K562 (cell line): ENCODE results near the gene CIAO2A. TPM values are rescaled to one million over a fixed set of nuclear protein-coding genes. Genes with fewer than 3 reads are reported as not detected.
A peak's percentile ranks its signal among the peaks of the same experiment; 100 is the strongest.

Source experiments
- ATF7 ChIP-seq: fragments of 450-650 bp; IDR thresholded peaks from 2 replicates; pipeline ENCODE4 v1.7.1; 2014; ENCODE audit warnings: mild to moderate bottlenecking, moderate library complexity
- CEBPB ChIP-seq: fragments of 450-650 bp; IDR thresholded peaks from 2 replicates; pipeline ENCODE4 v1.6.1; 2016; ENCODE audit warnings: missing genetic modification characterization, missing compliant biosample characterization
- CHD4 ChIP-seq: fragments of 200-600 bp; sonication (generic); IDR thresholded peaks from 3 replicates; pipeline ENCODE4 v1.6.1; 2012; ENCODE audit warnings: low read depth, mild to moderate bottlenecking, mixed read lengths, low read length, inconsistent platforms; ENCODE audit not compliant: insufficient read depth, insufficient replicate concordance, poor library complexity, severe bottlenecking
- ETV6 ChIP-seq, 3 experiments: fragments of 150-350 bp in 1 of 3; sonication (generic) in 1 of 3; formaldehyde crosslinking in 1 of 3; IDR thresholded peaks; 2 replicates each; pipeline versions ENCODE4 v1.6.1 to v1.8.0; 2014 to 2022; ENCODE audit warnings: borderline replicate concordance in 2 of 3, low read depth in 2 of 3, antibody characterized with exemption in 1 of 3, low read length in 1 of 3, mild to moderate bottlenecking in 1 of 3, missing genetic modification reagents in 1 of 3
- HLTF ChIP-seq: fragments of 450-650 bp; IDR thresholded peaks from 2 replicates; pipeline ENCODE4 v1.6.1; 2016
- KAT2B ChIP-seq: IDR thresholded peaks from one replicate; pipeline ENCODE4 v1.6.1; 2012; ENCODE audit warnings: low read depth, mild to moderate bottlenecking, control low read depth, inconsistent platforms, low read length, moderate library complexity
- KAT7 ChIP-seq: sonication (generic); formaldehyde crosslinking; IDR thresholded peaks from 2 replicates; pipeline ENCODE4 v1.8.0; 2022; ENCODE audit warnings: missing genetic modification reagents, mild to moderate bottlenecking, borderline replicate concordance
- KLF1 ChIP-seq: fragments of 450-650 bp; IDR thresholded peaks from 2 replicates; pipeline ENCODE4 v1.6.1; 2016; ENCODE audit warnings: missing genetic modification characterization, missing compliant biosample characterization
- NCOA6 ChIP-seq: fragments of 450-650 bp; IDR thresholded peaks from 2 replicates; pipeline ENCODE4 v1.6.1; 2017; ENCODE audit warnings: mild to moderate bottlenecking
- NEUROD1 ChIP-seq: fragments of 150-350 bp; IDR thresholded peaks from 2 replicates; pipeline ENCODE4 v1.6.1; 2014; ENCODE audit warnings: borderline replicate concordance, low read length, low read depth; ENCODE audit not compliant: partially characterized antibody
- NUFIP1 ChIP-seq: fragments of 450-650 bp; IDR thresholded peaks from 2 replicates; pipeline ENCODE4 v1.6.1; 2018; ENCODE audit not compliant: partially characterized antibody
- PURB ChIP-seq: sonication (generic); formaldehyde crosslinking; IDR thresholded peaks from 2 replicates; pipeline ENCODE4 v1.9.0; 2021; ENCODE audit warnings: low read depth, mild to moderate bottlenecking, missing genetic modification reagents
- SIRT6 ChIP-seq: IDR thresholded peaks from one replicate; pipeline ENCODE4 v1.6.1; 2012; ENCODE audit warnings: low read depth, mild to moderate bottlenecking, control low read depth, inconsistent platforms, low read length, moderate library complexity
- SOX6 ChIP-seq: fragments of 450-650 bp; IDR thresholded peaks from 2 replicates; pipeline ENCODE4 v1.6.1; 2014; ENCODE audit warnings: mild to moderate bottlenecking
- ZNF23 ChIP-seq: fragments of 250-450 bp; sonication (Bioruptor Pico); IDR thresholded peaks from 2 replicates; pipeline ENCODE4 v1.4.0; 2020; ENCODE audit warnings: mild to moderate bottlenecking
- ZNF24 ChIP-seq: fragments of 450-650 bp; IDR thresholded peaks from 2 replicates; pipeline ENCODE4 v1.6.1; 2016
- ZNF274 ChIP-seq: IDR thresholded peaks from 2 replicates; pipeline ENCODE4 v1.6.1; 2011; ENCODE audit warnings: low read depth, mild to moderate bottlenecking, low read length, moderate library complexity, borderline replicate concordance
- ZNF384 ChIP-seq: IDR thresholded peaks from 2 replicates; pipeline ENCODE4 v1.6.1; 2012; ENCODE audit warnings: low read depth, low read length, improper control_type of control experiment
- ZNF57 ChIP-seq: fragments of 450-650 bp; formaldehyde crosslinking; IDR thresholded peaks from 2 replicates; pipeline ENCODE4 v1.4.0; 2020; ENCODE audit warnings: mild to moderate bottlenecking, moderate library complexity
- ZNF589 ChIP-seq: fragments of 200-800 bp; sonication (Bioruptor generic); IDR thresholded peaks from 2 replicates; pipeline ENCODE4 v1.6.1; 2016; ENCODE audit warnings: low read depth, missing genetic modification characterization, missing compliant biosample characterization
- polyA plus RNA-seq, 8 experiments: library from polyadenylated mRNA; depleted of rRNA in 4 of 8; stranded (reverse) in 5 of 8; unstranded in 3 of 8; fragments of >200 nt; fragmentation: Nextera tagmentation in 2 of 8; fragmentation: Illumina TruSeq in 1 of 8; extraction: Ambion mirVana in 2 of 8; extraction: Trizol in 1 of 8; gene quantifications; 2 replicates each; pipeline versions ENCODE4 v1.2.1 to v1.2.3, GENCODE V29; 2011 to 2014; ENCODE audit warnings: inconsistent platforms in 1 of 8, missing spikeins in 1 of 8
- total RNA-seq, 7 experiments: library from RNA; depleted of rRNA in 6 of 7; stranded (reverse); fragments of >200 nt in 6 of 7; fragmentation: Illumina TruSeq in 2 of 7; extraction: Trizol in 2 of 7; gene quantifications; 2 replicates each; pipeline versions ENCODE4 v1.2.1 to v1.2.3, GENCODE V29; 2011 to 2021; ENCODE audit warnings: low replicate concordance in 1 of 7
- TF ChIP-seq, protein P1 (sequence below), 2 experiments: fragments of 450-650 bp in 1 of 2; sonication (generic) in 1 of 2; formaldehyde crosslinking; conservative IDR thresholded peaks; 2 replicates each; pipeline versions ENCODE4 v1.4.0 to v1.8.1; 2020 to 2022; ENCODE audit warnings: mild to moderate bottlenecking in 1 of 2, missing genetic modification reagents in 1 of 2
- TF ChIP-seq, protein P2 (sequence below): sonication (generic); formaldehyde crosslinking; IDR thresholded peaks from 2 replicates; pipeline ENCODE4 v1.9.0; 2022; ENCODE audit warnings: mild to moderate bottlenecking, missing genetic modification reagents
- TF ChIP-seq, protein P3 (sequence below), 2 experiments: IDR thresholded peaks; 2 replicates each; pipeline ENCODE4 v1.6.1; 2011; ENCODE audit warnings: borderline replicate concordance in 1 of 2, control low read depth in 1 of 2, low read depth in 1 of 2, low read length in 1 of 2, mild to moderate bottlenecking in 1 of 2, mixed read lengths in 1 of 2, moderate library complexity in 1 of 2; ENCODE audit not compliant: insufficient read depth in 1 of 2, insufficient read length in 1 of 2, poor library complexity in 1 of 2, severe bottlenecking in 1 of 2; ENCODE audit errors: extremely low read depth in 1 of 2
- TF ChIP-seq, protein P4 (sequence below): fragments of 250-450 bp; sonication (Bioruptor Pico); IDR thresholded peaks from 2 replicates; pipeline ENCODE4 v1.4.0; 2020

Gene CIAO2A
- total and polyA plus RNA-seq, 9 of the 15 experiments (the other 6 are each of a cell fraction or from before 2014, with no cell fraction given): 161 to 429 (median 313) TPM

DNA sequence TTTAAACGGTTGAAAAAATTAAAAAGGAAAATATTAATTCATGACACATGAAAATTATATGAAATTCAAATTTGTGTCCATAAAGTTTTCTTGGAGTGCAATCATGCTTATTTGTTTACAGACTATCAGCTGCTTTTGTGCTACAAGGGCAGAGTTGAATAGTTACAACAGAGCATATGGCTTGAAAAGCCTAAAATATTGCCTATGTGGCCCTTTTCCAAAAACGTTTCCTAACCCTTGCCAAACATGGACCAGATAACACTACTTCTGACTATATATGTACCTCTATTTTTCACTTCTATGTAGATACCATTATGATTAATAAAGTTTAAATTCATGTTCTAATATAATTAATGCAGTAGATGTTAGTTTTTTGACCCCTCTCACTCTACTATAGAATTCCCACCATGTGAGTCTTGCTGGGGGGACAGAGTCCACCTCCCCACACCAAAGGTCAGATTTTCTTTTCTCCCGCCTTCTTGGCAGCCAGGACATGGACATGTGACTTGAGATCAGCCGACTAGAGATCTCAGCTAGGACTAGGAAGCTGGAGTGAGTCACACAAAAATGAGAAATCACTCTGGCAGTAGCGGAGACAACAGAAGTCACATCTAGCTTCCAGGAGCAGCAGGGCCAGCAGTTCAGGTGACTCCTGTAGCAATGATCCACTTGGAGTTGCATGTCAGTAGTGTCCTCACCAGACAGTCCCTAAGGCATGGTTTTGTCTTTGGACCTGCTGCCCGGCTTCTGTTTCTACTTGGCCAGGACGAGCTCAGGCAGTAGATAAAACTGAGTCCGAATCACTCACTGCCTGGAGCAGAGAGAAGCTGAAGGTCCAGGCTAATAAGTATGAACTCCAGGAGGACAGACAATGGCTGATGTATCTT is 22.4 kb downstream of the CIAO2A start (continued):
- TF ChIP-seq, protein P1, sequence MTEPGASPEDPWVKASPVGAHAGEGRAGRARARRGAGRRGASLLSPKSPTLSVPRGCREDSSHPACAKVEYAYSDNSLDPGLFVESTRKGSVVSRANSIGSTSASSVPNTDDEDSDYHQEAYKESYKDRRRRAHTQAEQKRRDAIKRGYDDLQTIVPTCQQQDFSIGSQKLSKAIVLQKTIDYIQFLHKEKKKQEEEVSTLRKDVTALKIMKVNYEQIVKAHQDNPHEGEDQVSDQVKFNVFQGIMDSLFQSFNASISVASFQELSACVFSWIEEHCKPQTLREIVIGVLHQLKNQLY (CRISPR knock-in tag; conservative IDR thresholded peaks at IDR 0.05): no peak
- TF ChIP-seq ATF7 (no peak; the same call in 1 of the 2 replicates), NUFIP1 (no peak), ZNF589 (no peak), KAT2B (no peak), CHD4 (no peak), KLF1 (tag) (no peak), ZNF274 (no peak), PURB (CRISPR knock-in tag) (no peak), CEBPB (tag) (no peak), NCOA6 (no peak), SOX6 (peak; percentile 33; the same call in 1 of the 2 replicates), SIRT6 (no peak), ZNF23 (CRISPR knock-in tag) (no peak), ZNF384 (no peak), ZNF24 (no peak), ZNF57 (no peak), NEUROD1 (no peak), KAT7 (CRISPR knock-in tag) (0 out of 2 replicates have a peak, but pooled peaks have one; percentile 38), ETV6 (IDR thresholded peaks at IDR 0.05; ENCODE audit: borderline replicate concordance in 1 of 2, low read depth in 2 of 2, low read length in 1 of 2) (no peak), ETV6 (CRISPR knock-in tag; IDR thresholded peaks at IDR 0.05; ENCODE audit: borderline replicate concordance) (no peak), HLTF (no peak)
- TF ChIP-seq, protein P2, sequence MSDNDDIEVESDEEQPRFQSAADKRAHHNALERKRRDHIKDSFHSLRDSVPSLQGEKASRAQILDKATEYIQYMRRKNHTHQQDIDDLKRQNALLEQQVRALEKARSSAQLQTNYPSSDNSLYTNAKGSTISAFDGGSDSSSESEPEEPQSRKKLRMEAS (CRISPR knock-in tag): no peak
- TF ChIP-seq, protein P3, sequence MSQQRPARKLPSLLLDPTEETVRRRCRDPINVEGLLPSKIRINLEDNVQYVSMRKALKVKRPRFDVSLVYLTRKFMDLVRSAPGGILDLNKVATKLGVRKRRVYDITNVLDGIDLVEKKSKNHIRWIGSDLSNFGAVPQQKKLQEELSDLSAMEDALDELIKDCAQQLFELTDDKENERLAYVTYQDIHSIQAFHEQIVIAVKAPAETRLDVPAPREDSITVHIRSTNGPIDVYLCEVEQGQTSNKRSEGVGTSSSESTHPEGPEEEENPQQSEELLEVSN (IDR thresholded peaks at IDR 0.05; ENCODE audit: borderline replicate concordance in 1 of 2, extremely low read depth in 1 of 2, insufficient read depth in 1 of 2, insufficient read length in 1 of 2, low read depth in 1 of 2, low read length in 1 of 2, poor library complexity in 1 of 2, severe bottlenecking in 1 of 2): peak in 1 of 2 experiments; percentile 79
- TF ChIP-seq, protein P4, sequence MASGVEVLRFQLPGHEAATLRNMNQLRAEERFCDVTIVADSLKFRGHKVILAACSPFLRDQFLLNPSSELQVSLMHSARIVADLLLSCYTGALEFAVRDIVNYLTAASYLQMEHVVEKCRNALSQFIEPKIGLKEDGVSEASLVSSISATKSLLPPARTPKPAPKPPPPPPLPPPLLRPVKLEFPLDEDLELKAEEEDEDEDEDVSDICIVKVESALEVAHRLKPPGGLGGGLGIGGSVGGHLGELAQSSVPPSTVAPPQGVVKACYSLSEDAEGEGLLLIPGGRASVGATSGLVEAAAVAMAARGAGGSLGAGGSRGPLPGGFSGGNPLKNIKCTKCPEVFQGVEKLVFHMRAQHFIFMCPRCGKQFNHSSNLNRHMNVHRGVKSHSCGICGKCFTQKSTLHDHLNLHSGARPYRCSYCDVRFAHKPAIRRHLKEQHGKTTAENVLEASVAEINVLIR: no peak
